ENCODE data around the gene PTCD3. TPM values are rescaled to one million over a fixed set of nuclear protein-coding genes. Genes with fewer than 3 reads are reported as not detected.
A peak's percentile ranks its signal among the peaks of the same experiment; 100 is the strongest.

The PTCD3 gene
- total and polyA plus RNA-seq, 2 of the 4 experiments (the other 2 are of a cell fraction) = 44.0 to 48.9 TPM

- Histone ChIP-seq H3K4me1 (ENCODE audit: control insufficient read depth, insufficient read depth, low read length) (no peaks in the 10 kb centered on the region), H3K56ac (ENCODE audit: extremely low read depth, insufficient read depth, low read length) (no peak overlapping the region), H3K27ac (ENCODE audit: insufficient read depth, low read length) (no peak overlapping the region), H3K79me1 (ENCODE audit: low read depth in 1 of 2, low read length in 2 of 2) (peaks cover 32 to 59% of the 10 kb centered on the region in 2 experiments), H3K14ac (replicated peaks; ENCODE audit: low read depth, low read length) (no peak overlapping the region), H3K36me3 (ENCODE audit: control insufficient read depth, insufficient read depth, low read length) (peaks cover 5% of the 10 kb centered on the region; the same call in 1 of the 2 replicates), H2BK120ac (ENCODE audit: low read depth, low read length) (no peak overlapping the region), H4K91ac (ENCODE audit: insufficient read depth, low read depth, low read length) (no peak overlapping the region), H2AFZ (replicated peaks; ENCODE audit: low read length, poor library complexity) (no peak overlapping the region), H3K4me3 (ENCODE audit: insufficient read depth, low read depth, low read length) (no peak overlapping the region), H4K20me1 (ENCODE audit: insufficient read depth, low read length) (peaks cover 57% of the 10 kb centered on the region), H2BK20ac (ENCODE audit: low read depth, low read length) (no peak overlapping the region), H3K4me2 (ENCODE audit: low read depth, low read length) (no peak overlapping the region), H4K8ac (ENCODE audit: low read depth in 2 of 2, low read length in 2 of 2) (no peak overlapping the region), H2AK9ac (replicated peaks; ENCODE audit: low read depth, low read length, poor library complexity) (no peak overlapping the region), H3K9ac (ENCODE audit: low read depth, low read length) (no peak overlapping the region), H2AK5ac (ENCODE audit: low read depth, low read length) (no peak overlapping the region), H3K4ac (ENCODE audit: low read depth, low read length) (no peak overlapping the region), H4K5ac (ENCODE audit: low read depth, low read length) (no peak overlapping the region), H3K27me3 (ENCODE audit: control insufficient read depth, insufficient read depth, low read length) (no peaks in the 10 kb centered on the region), H2BK5ac (ENCODE audit: low read depth, low read length, poor library complexity, severe bottlenecking) (no peak overlapping the region), H3K9me3 (ENCODE audit: control insufficient read depth, insufficient read depth, low read length) (no peaks in the 10 kb centered on the region), H3K9me1 (ENCODE audit: insufficient read depth, low read length) (peaks cover 10% of the 10 kb centered on the region), H2BK15ac (ENCODE audit: low read depth, low read length) (no peak overlapping the region), H3K18ac (ENCODE audit: low read depth, low read length) (no peak overlapping the region), H3K23ac (ENCODE audit: low read depth, low read length) (0 out of 2 replicates have a peak overlapping the region, but pooled peaks have one; percentile 39)
- ChIA-PET POLR2A (ENCODE audit: unreplicated experiment) (no interaction called here), CTCF (no interaction called here)
- in situ Hi-C loops (cut with MboI; ENCODE audit: low sequenced_read_pairs) = no loop called here
- TF ChIP-seq MAZ (IDR thresholded peaks at IDR 0.05; ENCODE audit: borderline replicate concordance, low read depth, low read length) (no peak), NFE2L2 (IDR thresholded peaks at IDR 0.05; ENCODE audit: low read depth, low read length) (no peak), RCOR1 (IDR thresholded peaks at IDR 0.05; ENCODE audit: insufficient replicate concordance, low read length) (no peak), CEBPB (IDR thresholded peaks at IDR 0.05; ENCODE audit: low read depth, low read length) (no peak), CHD1 (IDR thresholded peaks at IDR 0.05; ENCODE audit: low read depth, low read length) (no peak), USF2 (IDR thresholded peaks at IDR 0.05; ENCODE audit: low read depth, low read length) (no peak), BHLHE40 (IDR thresholded peaks at IDR 0.05; ENCODE audit: low read depth, low read length) (no peak), CTCF (conservative IDR thresholded peaks at IDR 0.05; ENCODE audit: low read depth, low read length) (no peak), FOS (IDR thresholded peaks at IDR 0.05; ENCODE audit: low read depth, low read length) (no peak), MXI1 (IDR thresholded peaks at IDR 0.05; ENCODE audit: borderline replicate concordance, low read depth, low read length) (no peak), POLR2A (IDR thresholded peaks at IDR 0.05; ENCODE audit: low read depth, low read length) (no peak), RFX5 (IDR thresholded peaks at IDR 0.05; ENCODE audit: low read depth, low read length) (no peak), MAFK (IDR thresholded peaks at IDR 0.05; ENCODE audit: low read depth, low read length) (no peak), SMC3 (IDR thresholded peaks at IDR 0.05; ENCODE audit: low read depth, low read length) (no peak), ELK1 (IDR thresholded peaks at IDR 0.05; ENCODE audit: borderline replicate concordance, low read depth, low read length) (no peak)
- ATAC-seq (ENCODE audit: low read depth) (peak; percentile 14; the same call in 1 of the 2 replicates), DNase-seq (no peak)
- dilution Hi-C loops (cut with HindIII; ENCODE audit: low sequenced_read_pairs, unreplicated experiment) = no loop called here
- 80% methylated on average over 1 of the region's 1 CpG; no CpG with 5 or more reads in 1 of the 2 experiments for WGBS, 2 experiments (ENCODE audit: extremely low coverage in 2 of 2, insufficient read length in 1 of 2)
- intact Hi-C loops (cut with micrococcal nuclease) = no loop called here
- BruUV-seq (replicated peaks) = no TSS peak
Measured at GRCh38 chr2:86185517-86186212, 79.6 kb downstream of the PTCD3 start.
